ENCODE measurements around the gene QRSL1. TPM values are rescaled to one million over a fixed set of nuclear protein-coding genes. Genes with fewer than 3 reads are reported as not detected.
A peak's percentile ranks its signal among the peaks of the same experiment; 100 is the strongest.
"Not testable (repeated sequence)": the region's sequence is repeated elsewhere in the genome, so short reads cannot be mapped to it uniquely, and the experiment has no call there.

Gene QRSL1
- total RNA-seq, 3 donors from 2014 or later, result 7.4 to 17.1 (median 9.2) TPM

DNA sequence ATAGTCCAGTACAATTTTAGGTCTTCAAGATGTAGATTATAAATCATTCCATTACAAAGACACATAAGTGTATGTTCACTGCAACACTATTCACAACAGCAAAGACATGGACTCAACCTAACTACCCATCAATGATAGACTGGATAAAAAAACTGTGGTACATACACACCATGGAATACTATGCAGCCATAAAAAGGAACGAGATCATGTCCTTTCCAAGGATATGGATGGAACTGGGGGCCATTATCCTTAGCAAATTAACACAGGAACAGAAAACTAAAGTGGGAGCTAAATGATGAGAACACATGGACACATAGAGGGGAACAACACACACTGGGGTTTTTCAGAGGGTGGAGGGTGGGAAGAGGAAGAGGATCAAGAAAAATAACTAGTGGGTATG lies 6.3 kb upstream of the QRSL1 start:
- Histone ChIP-seq H3K36me3 (no peaks in the 10 kb centered on the region), H3K27ac (no peak overlapping the region), H3K4me1 (no peaks in the 10 kb centered on the region), H3K9me3 (no peaks in the 10 kb centered on the region), H3K27me3 (no peaks in the 10 kb centered on the region), H3K4me3 (no peak overlapping the region)
- TF ChIP-seq, protein P1, sequence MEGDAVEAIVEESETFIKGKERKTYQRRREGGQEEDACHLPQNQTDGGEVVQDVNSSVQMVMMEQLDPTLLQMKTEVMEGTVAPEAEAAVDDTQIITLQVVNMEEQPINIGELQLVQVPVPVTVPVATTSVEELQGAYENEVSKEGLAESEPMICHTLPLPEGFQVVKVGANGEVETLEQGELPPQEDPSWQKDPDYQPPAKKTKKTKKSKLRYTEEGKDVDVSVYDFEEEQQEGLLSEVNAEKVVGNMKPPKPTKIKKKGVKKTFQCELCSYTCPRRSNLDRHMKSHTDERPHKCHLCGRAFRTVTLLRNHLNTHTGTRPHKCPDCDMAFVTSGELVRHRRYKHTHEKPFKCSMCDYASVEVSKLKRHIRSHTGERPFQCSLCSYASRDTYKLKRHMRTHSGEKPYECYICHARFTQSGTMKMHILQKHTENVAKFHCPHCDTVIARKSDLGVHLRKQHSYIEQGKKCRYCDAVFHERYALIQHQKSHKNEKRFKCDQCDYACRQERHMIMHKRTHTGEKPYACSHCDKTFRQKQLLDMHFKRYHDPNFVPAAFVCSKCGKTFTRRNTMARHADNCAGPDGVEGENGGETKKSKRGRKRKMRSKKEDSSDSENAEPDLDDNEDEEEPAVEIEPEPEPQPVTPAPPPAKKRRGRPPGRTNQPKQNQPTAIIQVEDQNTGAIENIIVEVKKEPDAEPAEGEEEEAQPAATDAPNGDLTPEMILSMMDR (IDR thresholded peaks at IDR 0.05), result no peak
- no peak for TF ChIP-seq POLR2A (IDR thresholded peaks at IDR 0.05)
- no peak for TF ChIP-seq POLR2AphosphoS5 (IDR thresholded peaks at IDR 0.05)
- no peak for DNase-seq (ENCODE audit: low spot score in 2 of 2)
- intact Hi-C loops (cut with DNase I; ENCODE audit: low total_unique reads), result no loop called here

DNA sequence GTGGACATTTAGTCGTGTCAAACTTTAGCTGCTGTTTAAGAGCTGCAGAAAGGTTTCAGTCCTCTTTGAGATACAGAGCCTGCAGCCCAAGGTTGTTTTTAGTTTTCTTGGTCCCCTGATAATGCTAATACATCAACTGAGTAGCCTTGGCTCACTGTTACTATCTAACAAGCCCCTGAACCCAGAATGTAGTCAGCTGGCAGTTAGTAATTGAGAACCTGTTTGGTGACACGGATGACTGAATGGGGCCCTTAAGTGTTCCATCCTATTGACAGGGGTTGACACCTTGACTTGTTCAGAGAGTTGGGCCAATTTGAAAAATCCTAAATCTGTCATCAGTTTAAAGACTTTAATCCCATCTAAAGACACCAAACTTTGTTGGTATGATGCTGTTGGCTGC lies 2.9 kb upstream of the QRSL1 start:
- H3K27me3 ChIP-seq, result no peaks in the 10 kb centered on the region
- H3K36me3 ChIP-seq, result no peaks in the 10 kb centered on the region
- H3K4me1 ChIP-seq, result peaks cover 0 to 7% of the 10 kb centered on the region in 2 donors
- no peak overlapping the region for H3K4me3 ChIP-seq
- no peak overlapping the region for H3K27ac ChIP-seq
- intact Hi-C loops (cut with DNase I; ENCODE audit: low total_unique reads), result no loop called here
- TF ChIP-seq, protein P1 (IDR thresholded peaks at IDR 0.05), result no peak
- no peak for DNase-seq (ENCODE audit: low spot score in 2 of 2)
- no peaks in the 10 kb centered on the region for H3K9me3 ChIP-seq

DNA sequence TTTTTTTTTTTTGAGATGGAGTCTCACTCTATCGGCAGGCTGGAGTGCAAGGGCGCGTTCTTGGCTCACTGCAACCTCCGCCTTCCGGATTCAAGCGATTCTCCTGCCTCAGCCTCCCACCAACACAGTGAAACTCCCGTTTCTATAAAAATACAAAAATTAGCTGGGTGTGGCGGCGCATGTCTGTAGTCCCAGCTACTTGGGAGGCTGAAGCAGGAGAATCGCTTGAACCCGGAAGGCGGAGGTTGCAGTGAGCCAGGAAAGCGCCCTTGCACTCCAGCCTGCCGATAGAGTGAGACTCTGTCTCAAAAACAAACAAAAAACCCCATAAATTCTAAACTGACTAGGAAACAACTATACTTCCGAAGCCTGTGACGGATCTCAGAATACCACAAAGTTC lies 1.6 kb upstream of the QRSL1 start:
- H3K4me1 ChIP-seq; intact Hi-C loops (cut with DNase I; ENCODE audit: low total_unique reads); H3K27ac ChIP-seq; H3K27me3 ChIP-seq; H3K36me3 ChIP-seq; DNase-seq (ENCODE audit: low spot score in 2 of 2); H3K4me3 ChIP-seq; H3K9me3 ChIP-seq: not testable (repeated sequence)

DNA sequence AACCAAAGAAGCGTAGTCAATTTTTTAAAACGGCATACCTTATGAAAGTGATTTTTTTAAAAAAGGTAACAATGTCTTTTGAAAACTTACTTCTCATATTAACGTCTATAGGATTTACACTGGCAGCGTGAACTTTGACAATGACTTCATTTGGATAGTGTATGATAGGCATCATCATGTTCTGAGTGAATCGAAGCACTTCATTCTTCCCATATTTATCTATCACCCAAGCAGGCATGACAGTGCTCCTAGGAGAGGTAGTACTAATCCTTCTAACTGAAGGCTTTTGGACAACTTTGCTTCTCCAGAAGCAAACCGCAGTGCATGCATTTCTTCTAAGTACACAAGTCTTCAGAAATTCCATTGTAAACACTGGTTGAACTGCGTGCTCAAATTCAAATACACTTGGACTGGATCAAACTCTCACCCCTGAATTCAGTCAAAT lies 698 bp upstream of the QRSL1 start:
- Histone ChIP-seq H3K27ac (peak overlapping the region; percentile 70 to 77), H3K4me1 (peaks cover 0 to 7% of the 10 kb centered on the region in 2 donors), H3K27me3 (no peaks in the 10 kb centered on the region), H3K36me3 (no peaks in the 10 kb centered on the region), H3K9me3 (no peaks in the 10 kb centered on the region), H3K4me3 (peak overlapping the region; percentile 63 to 83 (median 79))
- DNase-seq (ENCODE audit: low spot score in 2 of 2), result no peak
- intact Hi-C loops (cut with DNase I; ENCODE audit: low total_unique reads), result no loop called here
- TF ChIP-seq, protein P1 (IDR thresholded peaks at IDR 0.05), result no peak
- TF ChIP-seq POLR2A (IDR thresholded peaks at IDR 0.05) (no peak), POLR2AphosphoS5 (IDR thresholded peaks at IDR 0.05) (no peak)

DNA sequence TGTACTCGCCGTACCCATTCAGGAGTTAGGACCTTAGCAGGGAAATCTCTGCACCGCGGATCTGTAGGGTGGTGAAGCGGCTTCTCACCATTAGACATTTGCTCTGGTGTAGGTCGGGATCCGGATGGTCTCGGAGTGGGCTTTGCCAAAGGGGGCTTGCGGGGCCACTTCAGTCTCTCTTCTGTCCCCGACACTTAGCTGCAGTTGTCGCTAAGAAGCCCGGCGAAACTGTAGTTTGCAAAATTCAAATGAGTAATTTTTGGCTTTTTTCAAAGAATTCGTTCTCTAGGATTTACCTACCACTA lies 433 bp downstream of the QRSL1 start:
- TF ChIP-seq POLR2A (IDR thresholded peaks at IDR 0.05), result no peak
- no peak for TF ChIP-seq POLR2AphosphoS5 (IDR thresholded peaks at IDR 0.05)
- TF ChIP-seq, protein P1 (IDR thresholded peaks at IDR 0.05), result no peak
- intact Hi-C loops (cut with DNase I; ENCODE audit: low total_unique reads), result loop anchor here (2.0 kb wide), 1 partner anchor 33 kb away; no protein-coding TSS in a partner anchor
- no peak for DNase-seq (ENCODE audit: low spot score in 2 of 2)
- peak overlapping the region; percentile 70 to 77 for H3K27ac ChIP-seq
- no peaks in the 10 kb centered on the region for H3K36me3 ChIP-seq
- H3K9me3 ChIP-seq, result no peaks in the 10 kb centered on the region
- H3K4me3 ChIP-seq, result peak overlapping the region; percentile 63 to 83 (median 79)
- H3K27me3 ChIP-seq, result no peaks in the 10 kb centered on the region
- peaks cover 0 to 7% of the 10 kb centered on the region in 2 donors for H3K4me1 ChIP-seq

DNA sequence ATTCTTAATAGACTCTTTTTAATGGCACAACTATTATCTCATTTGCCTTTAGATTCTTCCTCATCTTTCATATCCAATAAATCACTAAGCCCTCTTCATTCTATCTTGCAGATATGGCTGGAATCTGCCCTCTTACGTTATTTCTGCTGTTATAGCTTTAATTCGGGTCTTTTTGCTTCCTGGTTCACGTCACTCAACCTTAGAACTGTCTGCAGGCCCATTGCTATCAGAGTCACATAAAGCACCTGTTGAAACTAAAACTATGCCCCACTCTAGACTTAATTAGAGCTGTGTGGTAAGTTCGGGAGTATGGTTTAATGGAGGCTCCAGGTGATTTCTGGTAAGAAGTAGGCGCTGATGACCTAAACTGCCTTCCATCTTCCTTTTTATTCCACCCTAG lies 988 bp downstream of the QRSL1 start:
- no peak for TF ChIP-seq POLR2A (IDR thresholded peaks at IDR 0.05)
- TF ChIP-seq, protein P1 (IDR thresholded peaks at IDR 0.05), result no peak
- TF ChIP-seq POLR2AphosphoS5 (IDR thresholded peaks at IDR 0.05), result no peak

More for the DNA sequence above, 988 bp downstream of the QRSL1 start:
- Histone ChIP-seq H3K9me3 (no peaks in the 10 kb centered on the region), H3K4me1 (peaks cover 0 to 7% of the 10 kb centered on the region in 2 donors), H3K36me3 (no peaks in the 10 kb centered on the region), H3K27me3 (no peaks in the 10 kb centered on the region), H3K27ac (no peak overlapping the region), H3K4me3 (peak overlapping the region; percentile 63 to 83 (median 79))
- no peak for DNase-seq (ENCODE audit: low spot score in 2 of 2)
- intact Hi-C loops (cut with DNase I; ENCODE audit: low total_unique reads), result loop anchor here (2.0 kb wide), 1 partner anchor 32 kb away; no protein-coding TSS in a partner anchor

Measured in breast epithelium (tissue), 4 donors.